Hematopoietic multipotent progenitor cell treated with erythropoietin and hydrocortisone succinate and interleukin-3 and kit ligand, for 17 days (in vitro differentiated cells): ENCODE results near the gene PHACTR2.

Experiments used
- DNase-seq: peaks from one replicate; pipeline ENCODE4 v3.0.0-alpha.2; 2015; ENCODE audit warnings: low spot score

PHACTR2 gene

GRCh38 chr6:143675382-143675900 is 2.3 kb upstream of the PHACTR2 start:
- DNase-seq = no peak

- DNase-seq = no peak
Measured at GRCh38 chr6:143675946-143676345, 1.8 kb upstream of the PHACTR2 start.

- no peak for DNase-seq
Measured at GRCh38 chr6:143676437-143677045, 1.2 kb upstream of the PHACTR2 start.

- DNase-seq = no peak
Measured at GRCh38 chr6:143677577-143677890, 231 bp upstream of the PHACTR2 start.

DNA sequence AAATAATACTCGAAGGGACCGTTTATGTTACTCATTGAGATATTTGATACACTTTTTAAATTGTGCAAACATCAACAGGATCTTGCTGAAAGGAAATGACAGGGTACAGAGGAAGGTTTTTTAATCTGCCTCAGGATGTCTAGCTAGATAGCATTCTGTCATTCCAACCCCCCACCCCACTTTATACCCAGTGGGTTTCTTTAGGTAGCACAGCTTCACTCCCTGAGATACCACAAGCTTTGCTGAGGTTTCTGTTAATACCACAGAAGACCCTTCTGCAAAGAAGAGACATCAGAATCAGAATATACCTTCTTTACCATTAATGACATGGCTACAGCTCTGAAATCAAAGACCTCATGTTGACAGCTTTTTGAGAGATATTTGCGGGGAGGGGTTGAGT is 1.3 kb downstream of the PHACTR2 start:
- DNase-seq = no peak

GRCh38 chr6:143680141-143680540 is 2.4 kb downstream of the PHACTR2 start:
- DNase-seq = no peak

DNA sequence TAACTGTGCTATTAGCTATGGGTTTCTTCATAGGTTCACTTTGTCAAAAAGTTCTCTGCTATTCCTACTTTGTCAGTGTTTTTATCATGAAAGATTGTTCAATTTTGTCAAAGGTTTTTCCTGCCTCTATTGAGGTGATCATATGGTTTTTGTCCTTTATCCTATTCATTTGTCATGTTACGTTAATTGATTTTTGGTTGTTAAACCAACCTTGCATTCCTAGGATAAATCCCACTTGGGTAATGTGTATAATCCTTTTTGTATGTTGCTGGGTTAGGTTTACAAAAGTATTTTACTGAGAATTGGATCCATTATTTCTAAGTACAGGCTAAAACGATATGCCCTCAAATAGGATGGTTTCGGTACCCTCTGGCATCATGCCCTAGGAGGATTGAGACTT is 5.0 kb downstream of the PHACTR2 start:
- DNase-seq = no peak

GRCh38 chr6:143684486-143684885 is 6.7 kb downstream of the PHACTR2 start:
- DNase-seq = no peak

DNA sequence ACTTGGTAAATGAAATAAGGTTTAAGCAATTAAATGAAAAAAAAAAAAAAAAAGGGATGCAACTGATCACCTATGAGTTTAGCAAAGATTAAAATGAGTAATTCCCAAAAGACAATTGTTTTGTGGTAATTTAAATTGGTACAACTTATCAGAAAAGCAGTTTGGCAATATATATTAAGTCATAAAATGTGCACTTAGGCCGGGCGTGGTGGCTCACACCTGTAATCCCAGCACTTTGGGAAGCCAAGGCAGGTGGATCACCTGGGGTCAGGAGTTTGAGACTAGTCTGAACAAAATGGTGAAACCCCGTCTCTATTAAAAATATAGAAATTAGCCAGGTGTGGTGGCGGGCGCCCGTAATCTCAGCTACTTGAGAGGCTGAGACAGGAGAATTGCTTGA is 7.9 kb downstream of the PHACTR2 start:
- DNase-seq = no peak

DNA sequence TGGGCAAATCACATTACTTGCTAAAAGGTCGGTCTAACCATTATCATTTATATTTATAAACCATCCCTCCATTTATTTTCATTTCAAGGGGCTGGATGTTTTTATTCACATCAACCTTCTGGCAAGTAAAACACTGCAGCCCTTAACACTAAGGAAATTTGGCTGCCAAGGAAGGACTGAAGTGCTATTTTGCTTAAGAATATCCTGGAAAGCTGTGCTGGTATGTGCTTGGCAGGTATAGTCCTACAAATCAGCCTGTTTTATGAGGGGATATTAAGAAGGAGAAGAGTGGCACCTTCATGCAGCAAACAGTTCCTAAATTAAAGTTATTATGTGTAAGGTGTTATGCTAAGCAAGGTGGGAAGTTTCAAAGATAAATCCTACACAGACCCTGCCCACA is 9.8 kb downstream of the PHACTR2 start:
- DNase-seq = no peak

DNA sequence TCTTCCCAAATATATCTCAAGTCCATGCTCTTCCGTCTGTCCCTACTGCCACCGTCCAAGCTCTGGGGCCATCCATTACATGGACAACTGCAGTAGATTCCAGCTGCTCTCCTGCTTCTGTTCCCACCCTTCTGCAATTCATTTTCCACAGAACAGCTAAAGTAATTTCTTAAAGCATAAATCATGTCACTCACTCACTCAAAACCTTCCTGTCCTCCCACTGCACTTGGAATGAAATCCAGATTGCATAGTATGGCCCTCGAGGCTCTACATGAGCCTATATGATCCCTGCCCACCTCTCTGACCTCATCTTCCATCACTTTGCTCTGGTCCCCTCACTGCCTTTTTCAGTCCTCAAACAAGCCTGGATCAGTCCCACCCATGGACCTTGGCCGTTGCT is 10.9 kb downstream of the PHACTR2 start:
- DNase-seq = no peak

DNA sequence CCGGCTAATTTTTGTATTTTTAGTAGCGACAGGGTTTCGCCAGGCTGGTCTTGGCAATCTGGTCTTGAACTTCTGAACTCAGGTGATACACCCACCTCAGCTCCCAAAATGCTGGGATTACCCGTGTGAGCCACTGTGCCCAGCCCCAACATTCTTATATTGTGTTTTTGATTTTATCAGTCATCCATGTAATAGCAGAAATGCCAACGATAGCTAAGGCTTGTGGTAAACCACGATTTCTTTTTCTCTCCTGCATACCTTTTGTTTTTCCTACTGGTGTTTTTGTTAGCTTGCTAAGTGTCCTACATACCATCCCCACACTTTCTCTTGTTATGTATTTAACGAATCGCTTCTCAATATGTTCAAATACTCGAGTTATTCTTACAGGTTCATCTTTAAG is 12.1 kb downstream of the PHACTR2 start:
- DNase-seq = no peak

DNA sequence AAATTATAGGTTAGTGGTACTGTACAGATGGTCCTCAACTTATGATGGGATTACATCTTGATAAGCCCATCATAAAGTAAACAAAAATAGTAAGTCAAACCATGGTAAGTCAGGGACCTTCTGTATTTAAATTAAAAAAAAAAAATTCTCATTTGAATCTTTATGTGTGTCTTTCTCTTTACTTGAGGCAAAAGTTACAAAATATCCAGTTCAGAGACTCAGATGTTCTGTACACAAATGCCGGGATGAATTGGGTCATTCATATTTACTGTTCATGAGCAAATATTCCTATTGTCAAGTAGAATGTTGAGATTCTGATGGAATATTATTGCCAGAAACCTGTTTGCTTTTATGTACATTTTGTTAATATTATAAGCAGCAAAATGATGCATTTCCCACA is 13.4 kb downstream of the PHACTR2 start:
- no peak for DNase-seq

- no peak for DNase-seq
Measured at GRCh38 chr6:143691900-143692636, 14.3 kb downstream of the PHACTR2 start.

DNA sequence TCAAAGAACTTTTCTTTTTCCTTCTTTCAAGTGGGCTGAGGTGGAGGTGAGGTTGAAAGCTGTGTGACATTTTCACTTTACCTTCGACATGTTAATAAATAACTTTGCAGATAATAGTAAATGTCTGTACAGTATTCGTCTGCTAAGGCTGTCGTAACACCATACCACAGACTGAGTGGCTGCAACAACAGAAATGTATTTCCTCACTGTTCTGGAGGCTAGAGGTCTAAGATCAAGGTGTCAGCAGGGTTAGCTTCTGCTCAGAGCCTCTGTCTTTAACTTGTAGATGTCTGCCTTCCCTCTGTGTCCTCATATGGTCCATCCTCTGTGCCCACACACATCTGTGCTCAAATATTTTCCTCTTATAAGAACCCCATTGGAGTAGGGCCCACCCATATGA is 14.9 kb downstream of the PHACTR2 start:
- DNase-seq = no peak

DNA sequence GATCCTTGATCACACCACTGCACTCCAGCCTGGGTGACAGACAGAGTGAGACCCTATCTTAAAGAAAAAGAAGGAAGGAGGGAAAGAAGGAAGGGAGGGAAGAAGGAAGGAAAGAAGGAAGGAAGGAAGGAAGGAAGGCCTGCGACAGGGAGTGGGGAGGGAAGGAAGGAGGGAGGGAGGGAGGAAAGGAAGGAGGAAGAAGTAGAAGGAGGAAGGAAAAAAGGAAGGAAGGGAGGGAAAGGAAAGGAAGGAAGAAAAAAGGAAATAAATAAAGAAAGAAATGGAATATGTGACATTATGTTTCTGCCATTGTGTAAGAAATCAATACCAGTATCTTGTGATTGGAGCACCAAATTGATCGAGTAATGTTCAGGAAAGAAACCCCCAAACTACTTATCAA is 16.2 kb downstream of the PHACTR2 start:
- DNase-seq = no peak

DNA sequence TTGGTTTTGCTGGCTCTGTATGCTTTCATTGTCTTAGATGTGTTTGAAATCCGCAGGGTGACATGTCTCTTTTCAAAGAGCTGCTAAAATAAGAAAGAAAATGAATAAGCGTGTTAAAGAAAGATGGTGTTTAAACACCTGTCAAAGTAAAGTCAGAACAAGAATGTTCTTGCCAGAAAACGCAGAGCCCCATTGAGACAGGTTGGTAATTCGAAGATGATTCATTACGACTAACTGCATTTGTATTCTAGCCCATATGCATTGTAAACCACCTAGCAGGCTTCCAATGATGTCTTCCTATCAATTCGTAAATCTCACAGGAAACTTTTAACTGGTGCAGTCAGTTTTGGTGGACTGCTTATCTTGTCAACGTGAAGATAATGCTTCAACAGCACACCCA is 16.8 kb downstream of the PHACTR2 start:
- DNase-seq = no peak

DNA sequence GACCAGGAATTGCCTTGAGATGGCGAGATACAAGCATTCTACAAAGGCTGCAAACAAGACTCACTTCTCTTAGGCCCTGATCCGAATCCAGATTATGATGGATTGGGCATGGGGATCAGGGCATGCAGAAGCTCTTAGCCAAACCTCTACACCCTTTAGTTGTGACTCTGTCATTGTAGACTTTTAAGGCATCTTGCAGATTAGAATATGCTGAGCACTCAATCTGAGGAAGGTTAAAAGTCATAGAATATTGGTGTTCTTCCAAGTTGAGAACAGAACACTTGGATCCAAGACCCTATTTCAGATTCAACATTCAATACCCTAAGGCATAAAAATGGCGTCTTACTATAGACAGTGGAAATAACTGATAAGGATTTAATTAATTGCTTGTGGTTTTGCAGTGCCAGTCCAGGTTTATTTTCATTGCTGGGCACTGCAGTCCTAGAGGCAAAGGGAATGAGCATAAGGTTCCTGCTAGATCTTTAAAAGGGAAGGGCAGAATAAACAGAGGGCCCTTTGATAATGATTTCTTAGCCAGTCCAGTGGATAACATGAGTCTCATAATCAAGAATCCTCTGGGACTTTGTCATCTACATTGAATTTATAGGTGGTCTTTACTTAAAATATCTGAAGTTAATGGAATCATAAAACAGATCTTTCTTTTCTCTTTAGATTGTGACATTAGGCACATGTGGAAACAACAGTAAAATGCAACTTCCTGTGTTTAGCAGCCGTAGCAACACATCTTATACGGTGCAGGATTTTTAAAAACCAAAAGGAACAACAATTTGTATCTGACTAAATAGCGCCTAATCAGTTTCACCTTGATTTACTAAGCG is 17.6 kb downstream of the PHACTR2 start:
- no peak for DNase-seq

GRCh38 chr6:143695969-143696663 is 18.4 kb downstream of the PHACTR2 start:
- DNase-seq = no peak

- no peak for DNase-seq
Measured at GRCh38 chr6:143696664-143697000, 18.9 kb downstream of the PHACTR2 start.

GRCh38 chr6:143697076-143697800 is 19.5 kb downstream of the PHACTR2 start:
- DNase-seq = no peak

DNA sequence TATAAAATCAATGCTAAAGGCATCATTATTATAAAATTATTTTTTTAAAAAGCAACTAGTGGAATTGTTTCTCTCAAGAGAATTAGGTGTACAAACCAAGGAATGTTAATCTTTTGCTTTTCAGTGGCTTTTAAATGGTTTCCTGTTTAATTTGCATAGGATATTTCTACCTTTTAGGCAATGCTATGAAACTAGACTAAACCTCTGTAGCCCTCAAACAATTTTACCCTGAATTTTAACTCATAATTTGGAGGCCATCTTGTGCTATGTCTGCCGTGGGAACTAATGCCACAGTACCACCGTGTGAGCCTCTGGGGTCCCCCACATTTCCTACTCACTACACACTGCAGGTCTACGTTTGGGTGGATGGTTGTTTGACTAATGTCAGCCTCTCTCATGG is 20.6 kb downstream of the PHACTR2 start:
- no peak for DNase-seq
